Measurements from ENCODE around the gene CFAP65.

Gene CFAP65

GRCh38 chr2:219042750-219043149, 1.4 kb upstream of the CFAP65 start:
- H3K4me1 ChIP-seq, result no peaks in the 10 kb centered on the region
- H3K9ac ChIP-seq, result no peak overlapping the region
- no peaks in the 10 kb centered on the region for H3K79me2 ChIP-seq
- H2AFZ ChIP-seq, result no peak overlapping the region
- no peak overlapping the region for H3K4me2 ChIP-seq (ENCODE audit: low read length)
- H3K4me3 ChIP-seq (ENCODE audit: low read depth, low read length), result no peak overlapping the region
- no peak overlapping the region for H3K27ac ChIP-seq
- H3K9me3 ChIP-seq (ENCODE audit: control insufficient read depth, low read length), result no peaks in the 10 kb centered on the region
- H3K36me3 ChIP-seq (ENCODE audit: control insufficient read depth, insufficient read depth, low read length), result no peaks in the 10 kb centered on the region
- no peak for TF ChIP-seq CTCF (IDR thresholded peaks at IDR 0.05)
- H3K27me3 ChIP-seq (ENCODE audit: control insufficient read depth, insufficient read depth, low read length), result no peaks in the 10 kb centered on the region

GRCh38 chr2:219042157-219042556, 841 bp upstream of the CFAP65 start:
- Histone ChIP-seq H3K27me3 (ENCODE audit: control insufficient read depth, insufficient read depth, low read length) (no peaks in the 10 kb centered on the region), H3K9me3 (ENCODE audit: control insufficient read depth, low read length) (no peaks in the 10 kb centered on the region), H3K4me3 (ENCODE audit: low read depth, low read length) (no peak overlapping the region), H3K4me1 (no peaks in the 10 kb centered on the region), H3K36me3 (ENCODE audit: control insufficient read depth, insufficient read depth, low read length) (no peaks in the 10 kb centered on the region), H3K4me2 (ENCODE audit: low read length) (no peak overlapping the region), H3K9ac (no peak overlapping the region), H3K27ac (no peak overlapping the region), H3K79me2 (no peaks in the 10 kb centered on the region), H2AFZ (no peak overlapping the region)
- no peak for TF ChIP-seq CTCF (IDR thresholded peaks at IDR 0.05)

- no peak for TF ChIP-seq CTCF (IDR thresholded peaks at IDR 0.05)
- Histone ChIP-seq H3K27ac (no peak overlapping the region), H3K9me3 (ENCODE audit: control insufficient read depth, low read length) (no peaks in the 10 kb centered on the region), H3K9ac (no peak overlapping the region), H3K4me2 (ENCODE audit: low read length) (no peak overlapping the region), H2AFZ (no peak overlapping the region), H3K4me1 (no peaks in the 10 kb centered on the region), H3K4me3 (ENCODE audit: low read depth, low read length) (no peak overlapping the region), H3K79me2 (no peaks in the 10 kb centered on the region), H3K27me3 (ENCODE audit: control insufficient read depth, insufficient read depth, low read length) (no peaks in the 10 kb centered on the region), H3K36me3 (ENCODE audit: control insufficient read depth, insufficient read depth, low read length) (no peaks in the 10 kb centered on the region)
Measured at GRCh38 chr2:219038600-219038999, 2.7 kb downstream of the CFAP65 start.

- Histone ChIP-seq H3K27me3 (ENCODE audit: control insufficient read depth, insufficient read depth, low read length) (no peaks in the 10 kb centered on the region), H3K36me3 (ENCODE audit: control insufficient read depth, insufficient read depth, low read length) (no peaks in the 10 kb centered on the region), H3K79me2 (no peaks in the 10 kb centered on the region), H2AFZ (no peak overlapping the region), H3K9me3 (ENCODE audit: control insufficient read depth, low read length) (no peaks in the 10 kb centered on the region), H3K4me2 (ENCODE audit: low read length) (no peak overlapping the region), H3K4me1 (no peaks in the 10 kb centered on the region), H3K27ac (no peak overlapping the region), H3K4me3 (ENCODE audit: low read depth, low read length) (no peak overlapping the region), H3K9ac (no peak overlapping the region)
- no peak for TF ChIP-seq CTCF (IDR thresholded peaks at IDR 0.05)
Measured at GRCh38 chr2:219037783-219038499, 3.4 kb downstream of the CFAP65 start.

- TF ChIP-seq CTCF (IDR thresholded peaks at IDR 0.05), result no peak
- Histone ChIP-seq H3K9me3 (ENCODE audit: control insufficient read depth, low read length) (no peaks in the 10 kb centered on the region), H3K27me3 (ENCODE audit: control insufficient read depth, insufficient read depth, low read length) (no peaks in the 10 kb centered on the region)
Measured at GRCh38 chr2:219035942-219036341, 5.4 kb downstream of the CFAP65 start.

More at GRCh38 chr2:219035942-219036341, 5.4 kb downstream of the CFAP65 start:
- Histone ChIP-seq H3K79me2 (no peaks in the 10 kb centered on the region), H3K4me1 (no peaks in the 10 kb centered on the region), H3K4me2 (ENCODE audit: low read length) (no peak overlapping the region), H3K27ac (no peak overlapping the region), H3K9ac (no peak overlapping the region), H2AFZ (no peak overlapping the region), H3K4me3 (ENCODE audit: low read depth, low read length) (no peak overlapping the region), H3K36me3 (ENCODE audit: control insufficient read depth, insufficient read depth, low read length) (no peaks in the 10 kb centered on the region)
